ENCODE results near the gene ATRN. TPM values are rescaled to one million over a fixed set of nuclear protein-coding genes. Genes with fewer than 3 reads are reported as not detected.
"Not testable (repeated sequence)": the region's sequence is repeated elsewhere in the genome, so short reads cannot be mapped to it uniquely, and the experiment has no call there.

ATRN gene
- total RNA-seq, 2 experiments from 2014 or later: 5.1 TPM

GRCh38 chr20:3595541-3595940, 124.7 kb downstream of the ATRN start:
- H3K4me1 Mint-ChIP-seq (ENCODE audit: low read depth): no peaks in the 10 kb centered on the region
- peaks cover 28% of the 10 kb centered on the region for H3K36me3 Mint-ChIP-seq (ENCODE audit: low read depth)
- peak overlapping the region; percentile 51 for H3K27ac Mint-ChIP-seq
- CTCF ChIA-PET: no interaction called here
- intact Hi-C loops (cut with micrococcal nuclease): no loop called here
- no peak overlapping the region for H3K4me3 Mint-ChIP-seq
- H3K9me3 Mint-ChIP-seq: no peaks in the 10 kb centered on the region
- H3K27me3 Mint-ChIP-seq (ENCODE audit: low read depth): no peaks in the 10 kb centered on the region
- DNase-seq: no peak

GRCh38 chr20:3603108-3603507, 132.3 kb downstream of the ATRN start:
- H3K36me3 Mint-ChIP-seq (ENCODE audit: low read depth): peaks cover 17% of the 10 kb centered on the region

GRCh38 chr20:3605386-3605886, 134.6 kb downstream of the ATRN start:
- CTCF ChIA-PET; intact Hi-C loops (cut with micrococcal nuclease): not testable (repeated sequence)
- H3K36me3 Mint-ChIP-seq (ENCODE audit: low read depth): peaks cover 15% of the 10 kb centered on the region

More at GRCh38 chr20:3603108-3603507, 132.3 kb downstream of the ATRN start:
- intact Hi-C loops (cut with micrococcal nuclease): no loop called here
- H3K4me1 Mint-ChIP-seq (ENCODE audit: low read depth): peaks cover 3% of the 10 kb centered on the region
- H3K27ac Mint-ChIP-seq: no peak overlapping the region
- no peak overlapping the region for H3K4me3 Mint-ChIP-seq
- CTCF ChIA-PET: no interaction called here
- no peaks in the 10 kb centered on the region for H3K9me3 Mint-ChIP-seq
- no peaks in the 10 kb centered on the region for H3K27me3 Mint-ChIP-seq (ENCODE audit: low read depth)
- no peak for DNase-seq

GRCh38 chr20:3606021-3606420, 135.2 kb downstream of the ATRN start:
- H3K27ac Mint-ChIP-seq: no peak overlapping the region
- peaks cover 14% of the 10 kb centered on the region for H3K36me3 Mint-ChIP-seq (ENCODE audit: low read depth)

More at GRCh38 chr20:3605386-3605886, 134.6 kb downstream of the ATRN start:
- H3K27me3 Mint-ChIP-seq (ENCODE audit: low read depth); H3K9me3 Mint-ChIP-seq; H3K4me1 Mint-ChIP-seq (ENCODE audit: low read depth); H3K27ac Mint-ChIP-seq; H3K4me3 Mint-ChIP-seq; DNase-seq: not testable (repeated sequence)

GRCh38 chr20:3611901-3612300, 141.1 kb downstream of the ATRN start:
- intact Hi-C loops (cut with micrococcal nuclease): no loop called here
- CTCF ChIA-PET: interaction anchor here (0.8 kb wide), 1 partner anchor 11 kb away, joined by 6 read pairs; no protein-coding TSS in a partner anchor
- Mint-ChIP-seq H3K4me3 (no peak overlapping the region), H3K36me3 (ENCODE audit: low read depth) (peaks cover 5% of the 10 kb centered on the region), H3K27ac (no peak overlapping the region), H3K27me3 (ENCODE audit: low read depth) (no peaks in the 10 kb centered on the region), H3K9me3 (no peaks in the 10 kb centered on the region), H3K4me1 (ENCODE audit: low read depth) (no peaks in the 10 kb centered on the region)
- DNase-seq: no peak

More at GRCh38 chr20:3606021-3606420, 135.2 kb downstream of the ATRN start:
- intact Hi-C loops (cut with micrococcal nuclease): no loop called here
- Mint-ChIP-seq H3K4me3 (no peak overlapping the region), H3K9me3 (no peaks in the 10 kb centered on the region), H3K27me3 (ENCODE audit: low read depth) (no peaks in the 10 kb centered on the region), H3K4me1 (ENCODE audit: low read depth) (peaks cover 3% of the 10 kb centered on the region)
- DNase-seq: no peak
- CTCF ChIA-PET: no interaction called here

GRCh38 chr20:3612795-3613572, 142.2 kb downstream of the ATRN start:
- Mint-ChIP-seq H3K4me3 (no peak overlapping the region), H3K9me3 (no peaks in the 10 kb centered on the region), H3K4me1 (ENCODE audit: low read depth) (no peaks in the 10 kb centered on the region), H3K27ac (no peak overlapping the region), H3K36me3 (ENCODE audit: low read depth) (peaks cover 5% of the 10 kb centered on the region), H3K27me3 (ENCODE audit: low read depth) (no peaks in the 10 kb centered on the region)
- intact Hi-C loops (cut with micrococcal nuclease): no loop called here
- no peak for DNase-seq
- CTCF ChIA-PET: interaction anchor here (0.8 to 1.1 kb wide), 3 partner anchors 12 to 182 kb away, joined by 3 to 4 read pairs (median 3); no protein-coding TSS in a partner anchor

- intact Hi-C loops (cut with micrococcal nuclease): no loop called here
- CTCF ChIA-PET: interaction anchor here (0.5 to 1.1 kb wide), 3 partner anchors 46 to 127 kb away, joined by 3 to 8 read pairs (median 4); no protein-coding TSS in a partner anchor
- Mint-ChIP-seq H3K27me3 (ENCODE audit: low read depth) (no peaks in the 10 kb centered on the region), H3K4me3 (no peak overlapping the region), H3K36me3 (ENCODE audit: low read depth) (peaks cover 5% of the 10 kb centered on the region), H3K4me1 (ENCODE audit: low read depth) (no peaks in the 10 kb centered on the region), H3K27ac (no peak overlapping the region), H3K9me3 (no peaks in the 10 kb centered on the region)
- no peak for DNase-seq
Observed at GRCh38 chr20:3613821-3614440, 143.1 kb downstream of the ATRN start.

- intact Hi-C loops (cut with micrococcal nuclease): no loop called here
- Mint-ChIP-seq H3K36me3 (ENCODE audit: low read depth) (peaks cover 4% of the 10 kb centered on the region), H3K4me3 (no peak overlapping the region), H3K27me3 (ENCODE audit: low read depth) (no peaks in the 10 kb centered on the region), H3K9me3 (no peaks in the 10 kb centered on the region), H3K27ac (no peak overlapping the region), H3K4me1 (ENCODE audit: low read depth) (no peaks in the 10 kb centered on the region)
- no peak for DNase-seq
- CTCF ChIA-PET: no interaction called here
Observed at GRCh38 chr20:3614466-3614865, 143.6 kb downstream of the ATRN start.

- H3K4me3 Mint-ChIP-seq; CTCF ChIA-PET; H3K4me1 Mint-ChIP-seq (ENCODE audit: low read depth); intact Hi-C loops (cut with micrococcal nuclease); H3K27me3 Mint-ChIP-seq (ENCODE audit: low read depth); H3K36me3 Mint-ChIP-seq (ENCODE audit: low read depth); DNase-seq; H3K9me3 Mint-ChIP-seq; H3K27ac Mint-ChIP-seq: not testable (repeated sequence)
Observed at GRCh38 chr20:3615171-3615840, 144.5 kb downstream of the ATRN start.

GRCh38 chr20:3616250-3616649, 145.4 kb downstream of the ATRN start:
- Mint-ChIP-seq H3K27ac (no peak overlapping the region), H3K4me1 (ENCODE audit: low read depth) (no peaks in the 10 kb centered on the region), H3K4me3 (no peak overlapping the region), H3K36me3 (ENCODE audit: low read depth) (peaks cover 3% of the 10 kb centered on the region), H3K9me3 (no peaks in the 10 kb centered on the region), H3K27me3 (ENCODE audit: low read depth) (no peaks in the 10 kb centered on the region)
- CTCF ChIA-PET: no interaction called here
- DNase-seq: no peak
- intact Hi-C loops (cut with micrococcal nuclease): no loop called here

GRCh38 chr20:3621111-3621510, 150.3 kb downstream of the ATRN start:
- no peaks in the 10 kb centered on the region for H3K27me3 Mint-ChIP-seq (ENCODE audit: low read depth)
- CTCF ChIA-PET: interaction anchor here (0.6 kb wide), 1 partner anchor 1450 kb away, joined by 3 read pairs; no protein-coding TSS in a partner anchor
- peaks cover 4% of the 10 kb centered on the region for H3K36me3 Mint-ChIP-seq (ENCODE audit: low read depth)
- H3K9me3 Mint-ChIP-seq: no peaks in the 10 kb centered on the region
- intact Hi-C loops (cut with micrococcal nuclease): no loop called here
- DNase-seq: no peak
- no peak overlapping the region for H3K4me3 Mint-ChIP-seq
- no peaks in the 10 kb centered on the region for H3K4me1 Mint-ChIP-seq (ENCODE audit: low read depth)
- no peak overlapping the region for H3K27ac Mint-ChIP-seq

GRCh38 chr20:3622406-3622805, 151.6 kb downstream of the ATRN start:
- Mint-ChIP-seq H3K27ac (no peak overlapping the region), H3K36me3 (ENCODE audit: low read depth) (peaks cover 4% of the 10 kb centered on the region), H3K27me3 (ENCODE audit: low read depth) (no peaks in the 10 kb centered on the region), H3K9me3 (no peaks in the 10 kb centered on the region), H3K4me3 (no peak overlapping the region), H3K4me1 (ENCODE audit: low read depth) (no peaks in the 10 kb centered on the region)
- no peak for DNase-seq
- intact Hi-C loops (cut with micrococcal nuclease): no loop called here
- CTCF ChIA-PET: no interaction called here
